HCT116 (cell line): ENCODE results near the gene SMOC1. TPM values are rescaled to one million over a fixed set of nuclear protein-coding genes. Genes with fewer than 3 reads are reported as not detected.

Experiments
- ATAC-seq: fragments of 200-7000 bp; cut with Tn5 transposase; 2 replicates; pipeline ENCODE4 v1.9.1; 2020; ENCODE audit warnings: mild to moderate bottlenecking, moderate library complexity
- BruUV-seq: library from RNA; stranded (reverse); fragments of 400-500 nt; replicated peaks from 2 replicates; lab custom pipeline; 2021; lab: Mats Ljungman, UMichigan
- CTCF ChIA-PET: fragments of 300-600 bp; sonication (Branson Sonifier 250); formaldehyde crosslinking; loops from one replicate; lab custom pipeline; 2021; ENCODE audit warnings: antibody characterized with exemption; lab: Charles Lee
- POLR2A ChIA-PET: fragments of 300-600, 350-600 bp; sonication (Branson Sonifier 250); formaldehyde crosslinking; loops from one replicate; lab custom pipeline; 2021; ENCODE audit warnings: antibody characterized with exemption; lab: Charles Lee
- RAD21 ChIA-PET, 2 experiments: fragments of 300-600 bp; sonication (Branson Sonifier 250); formaldehyde crosslinking; loops; one replicate each; lab custom pipeline; 2023; ENCODE audit warnings: low total read pairs in 2 of 2; ENCODE audit not compliant: uncharacterized antibody in 2 of 2, unreplicated experiment in 2 of 2, low non-redundant PET in 1 of 2; lab: Charles Lee
- DNase-seq: peaks from one replicate; pipeline ENCODE4 v3.0.0-alpha.2; 2010; ENCODE audit warnings: low read depth, low spot score
- H2AFZ ChIP-seq: fragments of 200-600 bp; shearing (Covaris generic), sonication (generic); 2 replicates; pipeline ENCODE4 v1.6.1; 2017; ENCODE audit warnings: low read depth, mixed run types, mixed read lengths, antibody characterized with exemption, low read length; ENCODE audit not compliant: poor library complexity, severe bottlenecking
- H3K27ac ChIP-seq: 2 replicates; pipeline ENCODE4 v1.5.1; 2012; ENCODE audit warnings: low read depth, low read length
- H3K27me3 ChIP-seq: fragments of 200-600 bp; sonication (generic); 2 replicates; pipeline ENCODE4 v1.6.1; 2016; ENCODE audit warnings: mixed run types, low read length, mixed read lengths; ENCODE audit not compliant: insufficient read depth
- H3K36me3 ChIP-seq, 2 experiments: fragments of 200-500 bp in 1 of 2; fragments of 200-600 bp in 1 of 2; sonication (Bioruptor generic) in 1 of 2; sonication (generic) in 1 of 2; 2 replicates each; pipeline versions ENCODE4 v1.5.1 to v1.6.1; 2014 to 2016; ENCODE audit warnings: low read length in 2 of 2, inconsistent platforms in 1 of 2, mixed read lengths in 1 of 2, mixed run types in 1 of 2; ENCODE audit not compliant: insufficient read depth in 2 of 2, control insufficient read depth in 1 of 2
- H3K4me1 ChIP-seq, 2 experiments: fragments of 200-600 bp in 1 of 2; sonication (generic) in 1 of 2; 2 replicates each; pipeline versions ENCODE4 v1.5.1 to v1.6.1; 2012 to 2017; ENCODE audit warnings: low read length in 2 of 2, inconsistent platforms in 1 of 2, mild to moderate bottlenecking in 1 of 2, mixed read lengths in 1 of 2, mixed run types in 1 of 2, moderate library complexity in 1 of 2; ENCODE audit not compliant: insufficient read depth in 2 of 2, control insufficient read depth in 1 of 2
- H3K4me2 ChIP-seq: fragments of 200-600 bp; sonication (generic); 2 replicates; pipeline ENCODE4 v1.6.1; 2017; ENCODE audit warnings: mixed run types, low read length, mixed read lengths
- H3K4me3 ChIP-seq, 2 experiments: fragments of 200-600 bp in 1 of 2; sonication (generic) in 1 of 2; replicated peaks in 1 of 2; 2 replicates each; pipeline ENCODE4 v1.5.1; 2011 to 2016; ENCODE audit warnings: low read length in 2 of 2, control low read depth in 1 of 2, low read depth in 1 of 2, mild to moderate bottlenecking in 1 of 2, mixed read lengths in 1 of 2, mixed run types in 1 of 2
- H3K79me2 ChIP-seq: fragments of 200-600 bp; sonication (generic); 2 replicates; pipeline ENCODE4 v1.6.1; 2017; ENCODE audit warnings: mild to moderate bottlenecking, mixed run types, low read length, moderate library complexity, mixed read lengths; ENCODE audit not compliant: insufficient read depth
- H3K9ac ChIP-seq: fragments of 200-600 bp; sonication (generic); 2 replicates; pipeline ENCODE4 v1.6.1; 2016; ENCODE audit warnings: low read length, mixed read lengths
- H3K9me2 ChIP-seq: fragments of 200-600 bp; sonication (generic), shearing (Covaris generic); 2 replicates; pipeline ENCODE4 v1.6.1; 2017; ENCODE audit warnings: mixed run types, mild to moderate bottlenecking, moderate library complexity; ENCODE audit not compliant: insufficient read depth
- H3K9me3 ChIP-seq, 2 experiments: fragments of 200-500 bp in 1 of 2; fragments of 200-600 bp in 1 of 2; sonication (Bioruptor generic) in 1 of 2; sonication (generic) in 1 of 2; 2 replicates each; pipeline ENCODE4 v1.6.1; 2014 to 2017; ENCODE audit warnings: low read length in 2 of 2, mixed read lengths in 2 of 2, inconsistent platforms in 1 of 2, low read depth in 1 of 2, mild to moderate bottlenecking in 1 of 2, mixed run types in 1 of 2, moderate library complexity in 1 of 2; ENCODE audit not compliant: control insufficient read depth in 1 of 2, insufficient read depth in 1 of 2
- H4K20me1 ChIP-seq: fragments of 200-600 bp; sonication (generic), shearing (Covaris generic); 2 replicates; pipeline ENCODE4 v1.6.1; 2017; ENCODE audit warnings: mixed run types, mild to moderate bottlenecking, moderate library complexity; ENCODE audit not compliant: insufficient read depth
- ATF3 ChIP-seq: IDR thresholded peaks from 2 replicates; pipeline ENCODE4 v1.6.1; 2012
- CBX3 ChIP-seq: IDR thresholded peaks from 2 replicates; pipeline ENCODE4 v1.6.1; 2012; ENCODE audit warnings: low read depth
- CEBPB ChIP-seq: IDR thresholded peaks from 2 replicates; pipeline ENCODE4 v1.6.1; 2012; ENCODE audit warnings: low read depth
- CTCF ChIP-seq, 3 experiments: fragments of 200-600 bp in 1 of 3; sonication (generic) in 1 of 3; IDR thresholded peaks in 2 of 3; conservative IDR thresholded peaks in 1 of 3; 2 replicates each; pipeline ENCODE4 v1.5.1; 2012 to 2017; ENCODE audit warnings: low read depth in 2 of 3, low read length in 2 of 3, antibody characterized with exemption in 1 of 3, borderline replicate concordance in 1 of 3, control low read depth in 1 of 3, mild to moderate bottlenecking in 1 of 3, mixed read lengths in 1 of 3, mixed run types in 1 of 3, moderate library complexity in 1 of 3; ENCODE audit not compliant: insufficient read depth in 1 of 3
- EGR1 ChIP-seq: IDR thresholded peaks from 2 replicates; pipeline ENCODE4 v1.6.1; 2012; ENCODE audit warnings: low read depth
- ELF1 ChIP-seq: IDR thresholded peaks from 2 replicates; pipeline ENCODE4 v1.6.1; 2012; ENCODE audit warnings: low read depth, borderline replicate concordance
- EZH2 ChIP-seq: fragments of 200-600 bp; sonication (generic); IDR thresholded peaks from 2 replicates; pipeline ENCODE4 v1.6.1; 2017; ENCODE audit warnings: antibody characterized with exemption, mixed run types
- FOSL1 ChIP-seq: IDR thresholded peaks from 2 replicates; pipeline ENCODE4 v1.6.1; 2012; ENCODE audit warnings: low read depth
- JUND ChIP-seq: IDR thresholded peaks from 2 replicates; pipeline ENCODE4 v1.6.1; 2012
- MAX ChIP-seq: IDR thresholded peaks from 2 replicates; pipeline ENCODE4 v1.6.1; 2012
- POLR2A ChIP-seq: IDR thresholded peaks from 2 replicates; pipeline ENCODE4 v1.7.0; 2011; ENCODE audit warnings: borderline replicate concordance; ENCODE audit not compliant: insufficient read depth, insufficient read length; ENCODE audit errors: extremely low read depth
- POLR2AphosphoS5 ChIP-seq: IDR thresholded peaks from 2 replicates; pipeline ENCODE4 v1.6.1; 2011; ENCODE audit warnings: mild to moderate bottlenecking, low read depth, low read length, moderate library complexity
- RAD21 ChIP-seq: IDR thresholded peaks from 2 replicates; pipeline ENCODE4 v1.6.1; 2012; ENCODE audit warnings: low read depth, mild to moderate bottlenecking
- REST ChIP-seq: IDR thresholded peaks from 2 replicates; pipeline ENCODE4 v1.6.1; 2012; ENCODE audit warnings: low read depth
- SIN3A ChIP-seq: IDR thresholded peaks from 2 replicates; pipeline ENCODE4 v1.6.1; 2012; ENCODE audit warnings: low read depth
- SP1 ChIP-seq: IDR thresholded peaks from 2 replicates; pipeline ENCODE4 v1.6.1; 2012; ENCODE audit warnings: low read depth
- SRF ChIP-seq: IDR thresholded peaks from 2 replicates; pipeline ENCODE4 v1.6.1; 2012; ENCODE audit warnings: low read depth
- YY1 ChIP-seq: IDR thresholded peaks from 2 replicates; pipeline ENCODE4 v1.6.1; 2011; ENCODE audit warnings: low read length, low read depth, moderate library complexity, mild to moderate bottlenecking; ENCODE audit not compliant: insufficient replicate concordance; ENCODE audit errors: extremely low read depth
- ZBTB33 ChIP-seq: IDR thresholded peaks from 2 replicates; pipeline ENCODE4 v1.6.1; 2011; ENCODE audit warnings: mild to moderate bottlenecking, low read length, moderate library complexity; ENCODE audit not compliant: insufficient replicate concordance; ENCODE audit errors: extremely low read depth
- ZNF274 ChIP-seq: fragments of 200-500 bp; sonication (Bioruptor generic); IDR thresholded peaks from 2 replicates; pipeline ENCODE4 v1.6.1; 2014; ENCODE audit warnings: mild to moderate bottlenecking, low read depth, low read length, inconsistent platforms
- intact Hi-C: fragments of 100-400 bp; cut with micrococcal nuclease; formaldehyde crosslinking; loops from 2 replicates; pipeline ENCODE4 v1.10.0; 2022
- total RNA-seq: library from RNA; stranded (reverse); gene quantifications from one replicate; pipeline ENCODE4 v1.2.1, GENCODE V29; 2021; ENCODE audit not compliant: unreplicated experiment

Gene SMOC1
- total RNA-seq, 1 experiment from 2014 or later = not detected

GRCh38 chr14:69986336-69986735 is 107.1 kb downstream of the SMOC1 start:
- H3K4me2 ChIP-seq = no peak overlapping the region
- H4K20me1 ChIP-seq = no peaks in the 10 kb centered on the region
- H3K9me3 ChIP-seq = no peaks in the 10 kb centered on the region
- no peaks in the 10 kb centered on the region for H3K79me2 ChIP-seq
- TF ChIP-seq SRF = no peak
- TF ChIP-seq ELF1 = no peak
- no peak for TF ChIP-seq ZBTB33
- no peak for TF ChIP-seq CBX3
- no peak for TF ChIP-seq MAX
- TF ChIP-seq JUND = no peak
- TF ChIP-seq ATF3 = no peak
- no peak for TF ChIP-seq REST
- no peak for TF ChIP-seq CTCF (IDR thresholded peaks at IDR 0.05 in 2 of 3, conservative IDR thresholded peaks at IDR 0.05 in 1 of 3; ENCODE audit: borderline replicate concordance in 1 of 3, insufficient read depth in 1 of 3, low read depth in 2 of 3, low read length in 2 of 3)
- TF ChIP-seq RAD21 = no peak
- TF ChIP-seq POLR2A = no peak
- TF ChIP-seq ZNF274 = no peak
- no peak for TF ChIP-seq YY1
- no peak for TF ChIP-seq CEBPB
- TF ChIP-seq SP1 = no peak
- TF ChIP-seq FOSL1 = no peak
- TF ChIP-seq POLR2AphosphoS5 = no peak
- TF ChIP-seq SIN3A = no peak
- TF ChIP-seq EGR1 = no peak
- no peak for TF ChIP-seq EZH2
- H3K27me3 ChIP-seq = peaks cover 40% of the 10 kb centered on the region
- ChIA-PET RAD21 (no interaction called here), POLR2A (no interaction called here), CTCF (no interaction called here)
- H3K4me3 ChIP-seq = no peak overlapping the region
- no peak for DNase-seq
- no peak overlapping the region for H3K9ac ChIP-seq
- no peaks in the 10 kb centered on the region for H3K4me1 ChIP-seq
- no peak overlapping the region for H2AFZ ChIP-seq
- H3K36me3 ChIP-seq = no peaks in the 10 kb centered on the region
- H3K9me2 ChIP-seq = no peaks in the 10 kb centered on the region
- BruUV-seq = no TSS peak
- intact Hi-C loops = no loop called here
- no peak overlapping the region for H3K27ac ChIP-seq
- no peak for ATAC-seq
